ENCODE data around the gene OVOL3. TPM values are rescaled to one million over a fixed set of nuclear protein-coding genes. Genes with fewer than 3 reads are reported as not detected.
A peak's percentile ranks its signal among the peaks of the same experiment; 100 is the strongest.
"Not testable (repeated sequence)": the region's sequence is repeated elsewhere in the genome, so short reads cannot be mapped to it uniquely, and the experiment has no call there.

The OVOL3 gene
- polyA plus RNA-seq (2013, experiment 1 of 2), result not detected
- not detected for polyA plus RNA-seq (2013, experiment 2 of 2)

DNA sequence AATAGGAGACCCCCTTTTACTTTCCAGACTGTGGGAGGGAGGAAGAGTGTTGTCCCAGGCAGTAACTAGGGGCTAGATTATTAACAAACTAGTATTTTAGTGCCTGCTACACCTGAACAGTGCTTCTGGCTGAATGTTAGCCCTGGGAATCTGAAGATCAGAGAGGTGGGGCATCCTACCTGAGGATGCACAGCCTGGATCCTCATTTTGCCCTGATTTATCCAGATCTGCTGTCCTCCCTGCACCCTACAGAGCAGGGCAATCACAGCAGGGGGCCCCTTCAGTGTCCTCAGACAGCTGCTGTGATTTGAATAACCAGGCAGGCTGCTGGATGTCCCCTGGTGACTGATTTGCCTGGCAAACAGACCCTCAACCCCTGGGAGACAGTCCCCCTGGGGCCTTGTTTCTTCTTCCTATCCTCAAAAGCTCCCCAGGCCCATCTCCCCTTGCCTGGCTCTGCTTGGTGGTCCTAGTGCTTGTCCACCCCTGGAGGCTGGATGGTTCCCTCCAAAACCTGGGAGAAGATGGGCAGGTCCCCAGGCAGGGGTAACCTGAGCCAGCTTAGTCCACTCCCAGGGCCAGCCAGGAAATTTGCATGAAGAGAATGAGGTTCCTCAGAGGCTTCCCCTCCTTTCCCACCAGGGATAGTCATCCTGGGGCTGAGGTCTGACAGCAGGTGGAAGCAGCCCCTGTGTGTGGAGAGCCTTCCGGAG lies at the start of gene OVOL3:
Gene OVOL3 (plus strand): TSS at position 657 of the 713 bp plus-strand sequence. CDS start 60 bp downstream, outside the sequence.
- H3K4me1 ChIP-seq (ENCODE audit: insufficient read depth, low read length), result no peaks in the 10 kb centered on the region
- 41% methylated on average over 1 of the region's 1 CpG for WGBS
- no peak within 1 kb of the TSS for H3K4me3 ChIP-seq (ENCODE audit: low read length)
- H3K9ac ChIP-seq (ENCODE audit: low read depth, low read length), result no peak within 1 kb of the TSS
- no peaks in the 10 kb centered on the region for H3K27me3 ChIP-seq (ENCODE audit: insufficient read depth, low read length)
- no peaks in the 10 kb centered on the region for H3K9me3 ChIP-seq (ENCODE audit: insufficient read depth, low read depth, low read length)
- peak within 1 kb of the TSS; percentile 16; the same call in 1 of the 2 replicates for H3K27ac ChIP-seq (ENCODE audit: low read depth, low read length)
- peaks cover 29% of the 10 kb centered on the region for H3K36me3 ChIP-seq (ENCODE audit: insufficient read depth, low read length)

DNA sequence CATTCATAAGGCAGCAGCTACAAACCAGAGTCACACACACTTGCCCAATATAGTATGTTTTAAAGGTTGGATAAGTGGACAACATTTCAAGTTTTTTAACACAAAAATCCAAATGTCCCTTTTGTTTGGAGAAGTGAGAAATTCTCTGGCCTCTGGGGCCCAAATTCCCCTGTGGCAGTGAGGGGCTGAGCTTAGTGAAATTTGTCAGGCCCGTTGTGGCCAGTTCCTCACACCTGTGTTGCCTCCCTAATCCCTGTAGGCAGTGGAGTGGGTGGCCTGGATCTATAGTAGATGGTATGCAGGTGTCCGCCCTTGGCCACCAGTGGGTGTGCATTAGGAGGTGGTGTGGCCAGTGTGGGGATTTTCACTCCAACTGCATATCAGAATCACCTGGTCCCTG lies 49.6 kb upstream of the OVOL3 start:
- no peaks in the 10 kb centered on the region for H3K9me3 ChIP-seq (ENCODE audit: insufficient read depth, low read depth, low read length)
- H3K36me3 ChIP-seq (ENCODE audit: insufficient read depth, low read length), result peaks cover 76% of the 10 kb centered on the region
- H3K27me3 ChIP-seq (ENCODE audit: insufficient read depth, low read length), result no peaks in the 10 kb centered on the region
- WGBS, result 95% methylated on average over 2 of the region's 2 CpGs
- H3K27ac ChIP-seq (ENCODE audit: low read depth, low read length), result no peak overlapping the region
- H3K4me1 ChIP-seq (ENCODE audit: insufficient read depth, low read length), result peaks cover under 1% of the 10 kb centered on the region; the same call in 1 of the 2 replicates
- H3K9ac ChIP-seq (ENCODE audit: low read depth, low read length), result no peak overlapping the region
- H3K4me3 ChIP-seq (ENCODE audit: low read length), result no peak overlapping the region

DNA sequence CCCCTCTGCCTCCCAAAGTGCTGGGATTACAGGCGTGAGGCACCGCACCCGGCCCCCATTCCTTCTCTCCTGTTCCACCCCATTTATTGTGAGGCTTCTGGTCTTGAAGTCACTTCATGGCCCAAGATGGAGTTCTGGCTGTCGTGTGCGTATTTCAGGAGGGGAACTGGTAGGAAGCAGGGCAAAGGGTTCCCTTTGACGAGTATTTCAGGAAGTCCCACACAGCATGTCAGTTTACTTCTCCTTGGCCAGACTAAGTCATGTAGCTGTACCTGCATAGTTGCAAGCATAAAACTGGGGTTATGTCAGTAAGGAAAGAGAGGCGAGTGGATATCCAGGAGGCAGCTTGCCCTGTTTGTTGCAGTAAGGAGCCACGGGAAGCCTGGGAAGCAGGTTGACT lies 46.1 kb upstream of the OVOL3 start:
- H3K36me3 ChIP-seq (ENCODE audit: insufficient read depth, low read length), result peaks cover 75% of the 10 kb centered on the region
- no peaks in the 10 kb centered on the region for H3K9me3 ChIP-seq (ENCODE audit: insufficient read depth, low read depth, low read length)
- H3K4me1 ChIP-seq (ENCODE audit: insufficient read depth, low read length), result no peaks in the 10 kb centered on the region
- 97% methylated on average over 8 of the region's 8 CpGs for WGBS
- no peak overlapping the region for H3K27ac ChIP-seq (ENCODE audit: low read depth, low read length)
- no peak overlapping the region for H3K4me3 ChIP-seq (ENCODE audit: low read length)
- no peak overlapping the region for H3K9ac ChIP-seq (ENCODE audit: low read depth, low read length)
- H3K27me3 ChIP-seq (ENCODE audit: insufficient read depth, low read length), result no peaks in the 10 kb centered on the region

DNA sequence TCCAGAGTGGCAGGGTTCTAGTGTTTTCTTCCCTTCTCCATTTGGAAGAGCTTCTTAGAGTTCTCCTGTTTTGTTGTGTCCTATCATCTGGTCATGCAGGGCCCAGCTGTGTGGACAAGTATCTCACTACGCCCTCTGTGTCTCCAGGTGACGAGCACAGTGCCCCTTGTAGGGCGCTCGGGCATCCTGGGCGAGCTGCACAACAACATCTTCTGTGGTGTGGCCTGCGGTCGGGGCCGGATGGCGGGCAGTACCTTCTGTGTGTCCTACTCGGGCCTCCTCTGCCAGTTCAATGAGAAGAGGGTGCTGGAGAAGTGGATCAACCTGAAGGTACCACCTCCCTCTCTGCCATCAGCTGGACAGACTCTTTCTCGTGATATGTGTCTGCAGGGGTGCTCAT lies 43.3 kb upstream of the OVOL3 start:
- Histone ChIP-seq H3K27ac (ENCODE audit: low read depth, low read length) (no peak overlapping the region), H3K4me3 (ENCODE audit: low read length) (no peak overlapping the region), H3K27me3 (ENCODE audit: insufficient read depth, low read length) (no peaks in the 10 kb centered on the region), H3K9ac (ENCODE audit: low read depth, low read length) (no peak overlapping the region), H3K36me3 (ENCODE audit: insufficient read depth, low read length) (peaks cover 74% of the 10 kb centered on the region), H3K4me1 (ENCODE audit: insufficient read depth, low read length) (no peaks in the 10 kb centered on the region), H3K9me3 (ENCODE audit: insufficient read depth, low read depth, low read length) (no peaks in the 10 kb centered on the region)
- WGBS, result 91% methylated on average over 11 of the region's 11 CpGs

DNA sequence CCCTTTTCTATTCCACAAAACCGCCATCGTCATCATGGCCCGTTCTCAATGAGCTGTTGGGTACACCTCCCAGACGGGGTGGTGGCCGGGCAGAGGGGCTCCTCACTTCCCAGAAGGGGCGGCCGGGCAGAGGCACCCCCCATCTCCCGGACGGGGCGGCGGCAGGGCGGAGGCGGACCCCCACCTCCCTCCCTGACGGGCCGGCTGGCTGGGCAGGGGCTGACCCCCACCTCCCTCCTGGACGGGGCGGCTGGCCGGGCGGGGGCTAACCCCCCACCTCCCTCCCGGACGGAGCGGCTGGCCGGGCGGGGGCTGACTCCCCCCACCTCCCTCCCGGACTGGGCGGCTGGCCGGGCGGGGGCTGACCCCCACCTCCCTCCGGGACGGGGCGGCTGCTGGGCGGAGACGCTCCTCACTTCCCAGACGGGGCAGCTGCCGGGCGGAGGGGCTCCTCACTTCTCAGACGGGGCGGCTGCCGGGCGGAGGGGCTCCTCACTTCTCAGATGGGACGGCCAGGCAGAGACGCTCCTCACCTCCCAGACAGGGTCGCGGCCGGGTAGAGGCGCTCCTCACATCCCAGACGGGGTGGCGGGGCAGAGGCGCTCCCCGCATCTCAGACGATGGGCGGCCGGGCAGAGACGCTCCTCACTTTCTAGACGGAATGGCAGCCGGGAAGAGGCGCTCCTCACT lies 42.0 kb upstream of the OVOL3 start:
- not testable (repeated sequence) for H3K9me3 ChIP-seq (ENCODE audit: insufficient read depth, low read depth, low read length); H3K27ac ChIP-seq (ENCODE audit: low read depth, low read length)

DNA sequence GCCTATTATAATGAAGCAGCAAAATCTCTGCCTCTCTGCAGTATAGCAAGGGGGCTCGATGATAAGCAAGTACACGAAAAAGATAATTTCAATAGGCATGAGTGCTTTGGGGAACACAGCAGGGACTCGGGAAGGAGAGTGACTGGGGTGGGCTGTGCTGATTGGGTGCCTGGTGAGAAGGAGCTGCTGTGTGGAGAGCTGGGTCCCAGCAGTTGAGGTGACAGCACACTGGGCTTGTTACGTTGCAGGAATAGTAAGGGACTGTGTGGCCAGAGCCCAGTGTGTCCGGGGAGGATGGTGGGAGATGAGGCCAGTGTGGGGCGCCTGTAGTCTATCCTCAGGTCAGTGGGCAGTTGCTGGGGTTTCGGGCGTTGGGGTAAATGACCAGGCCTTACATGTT lies 38.9 kb upstream of the OVOL3 start:
- Histone ChIP-seq H3K9ac (ENCODE audit: low read depth, low read length) (no peak overlapping the region), H3K4me3 (ENCODE audit: low read length) (no peak overlapping the region), H3K27me3 (ENCODE audit: insufficient read depth, low read length) (no peaks in the 10 kb centered on the region), H3K4me1 (ENCODE audit: insufficient read depth, low read length) (no peaks in the 10 kb centered on the region), H3K27ac (ENCODE audit: low read depth, low read length) (no peak overlapping the region), H3K9me3 (ENCODE audit: insufficient read depth, low read depth, low read length) (no peaks in the 10 kb centered on the region), H3K36me3 (ENCODE audit: insufficient read depth, low read length) (peaks cover 83% of the 10 kb centered on the region)
- WGBS, result 87% methylated on average over 8 of the region's 8 CpGs

More for the DNA sequence above, 42.0 kb upstream of the OVOL3 start:
- not testable (repeated sequence) for H3K27me3 ChIP-seq (ENCODE audit: insufficient read depth, low read length); H3K9ac ChIP-seq (ENCODE audit: low read depth, low read length); H3K4me1 ChIP-seq (ENCODE audit: insufficient read depth, low read length); H3K4me3 ChIP-seq (ENCODE audit: low read length)
- 97% methylated on average over 55 of the region's 57 CpGs for WGBS
- H3K36me3 ChIP-seq (ENCODE audit: insufficient read depth, low read length), result peaks cover 79% of the 10 kb centered on the region

DNA sequence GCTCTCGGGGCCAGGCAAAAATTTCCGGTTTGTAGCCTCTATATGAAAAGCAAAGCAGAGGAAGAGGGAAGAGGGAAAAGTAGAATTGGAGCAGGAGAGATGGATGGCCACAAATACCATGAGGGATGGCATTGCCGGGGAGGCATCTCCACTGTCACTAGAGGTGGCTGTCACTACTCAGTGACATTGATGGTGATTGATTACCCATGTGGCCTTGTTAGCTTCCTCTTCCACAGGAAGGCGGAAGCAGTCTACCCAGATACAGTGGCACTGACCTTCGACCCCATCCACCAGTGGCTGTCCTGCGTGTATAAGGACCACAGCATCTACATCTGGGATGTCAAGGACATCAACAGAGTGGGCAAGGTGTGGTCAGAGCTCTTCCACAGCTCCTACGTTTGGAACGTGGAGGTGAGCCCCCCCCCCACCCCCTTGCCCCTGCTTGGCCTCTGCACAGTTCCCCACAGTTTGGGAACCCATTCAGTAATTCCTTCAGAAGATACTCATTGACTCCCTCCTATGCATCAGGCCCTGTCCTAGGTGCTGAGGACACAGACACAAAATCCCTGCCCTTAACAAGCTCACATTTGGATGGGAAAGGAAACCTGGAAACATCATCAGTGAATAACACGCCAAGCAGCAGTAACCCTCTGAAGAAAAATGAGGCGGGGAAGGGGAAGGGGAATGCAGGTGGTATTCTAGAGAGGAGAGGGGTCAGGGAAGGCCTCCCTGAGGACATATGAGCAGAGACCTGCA lies 37.6 kb upstream of the OVOL3 start:
- H3K36me3 ChIP-seq (ENCODE audit: insufficient read depth, low read length), result peaks cover 83% of the 10 kb centered on the region
- 88% methylated on average over 10 of the region's 10 CpGs for WGBS

DNA sequence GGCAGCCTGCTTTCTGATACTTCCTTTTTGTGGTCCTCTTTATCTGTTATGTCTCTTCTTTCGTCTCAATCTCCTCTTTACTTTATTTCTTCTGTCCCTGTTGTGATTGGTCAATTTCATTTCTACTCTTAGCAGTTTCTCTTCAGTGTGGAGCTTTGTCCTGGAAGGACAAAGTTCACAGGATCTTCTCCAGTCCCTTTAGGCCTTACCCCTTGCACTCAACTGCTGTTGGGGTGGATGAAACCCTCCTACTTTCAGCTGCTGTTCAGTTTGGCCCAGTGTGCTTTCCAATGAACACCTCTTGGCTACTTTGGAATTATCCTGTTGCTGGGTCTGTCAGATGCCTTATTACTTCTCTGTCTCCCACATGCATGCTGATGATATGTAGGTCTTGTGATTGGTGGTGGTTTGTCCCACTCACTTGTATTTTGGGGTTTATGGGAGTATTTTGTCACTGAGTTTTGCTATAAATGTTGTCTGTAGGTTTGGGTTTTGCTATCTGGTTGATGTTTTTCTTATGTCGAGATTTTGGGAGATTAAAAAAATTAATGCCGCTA lies 31.5 kb upstream of the OVOL3 start:
- 100% methylated on average over 2 of the region's 3 CpGs for WGBS
- H3K4me1 ChIP-seq (ENCODE audit: insufficient read depth, low read length), result no peaks in the 10 kb centered on the region
- no peak overlapping the region for H3K4me3 ChIP-seq (ENCODE audit: low read length)
- H3K9ac ChIP-seq (ENCODE audit: low read depth, low read length), result no peak overlapping the region
- H3K27me3 ChIP-seq (ENCODE audit: insufficient read depth, low read length), result no peaks in the 10 kb centered on the region
- H3K36me3 ChIP-seq (ENCODE audit: insufficient read depth, low read length), result peaks cover 87% of the 10 kb centered on the region
- H3K9me3 ChIP-seq (ENCODE audit: insufficient read depth, low read depth, low read length), result no peaks in the 10 kb centered on the region
- H3K27ac ChIP-seq (ENCODE audit: low read depth, low read length), result no peak overlapping the region

More for the DNA sequence above, 37.6 kb upstream of the OVOL3 start:
- H3K9ac ChIP-seq (ENCODE audit: low read depth, low read length), result no peak overlapping the region
- no peak overlapping the region for H3K27ac ChIP-seq (ENCODE audit: low read depth, low read length)
- no peak overlapping the region for H3K4me3 ChIP-seq (ENCODE audit: low read length)
- H3K9me3 ChIP-seq (ENCODE audit: insufficient read depth, low read depth, low read length), result no peaks in the 10 kb centered on the region
- H3K4me1 ChIP-seq (ENCODE audit: insufficient read depth, low read length), result no peaks in the 10 kb centered on the region
- no peaks in the 10 kb centered on the region for H3K27me3 ChIP-seq (ENCODE audit: insufficient read depth, low read length)

DNA sequence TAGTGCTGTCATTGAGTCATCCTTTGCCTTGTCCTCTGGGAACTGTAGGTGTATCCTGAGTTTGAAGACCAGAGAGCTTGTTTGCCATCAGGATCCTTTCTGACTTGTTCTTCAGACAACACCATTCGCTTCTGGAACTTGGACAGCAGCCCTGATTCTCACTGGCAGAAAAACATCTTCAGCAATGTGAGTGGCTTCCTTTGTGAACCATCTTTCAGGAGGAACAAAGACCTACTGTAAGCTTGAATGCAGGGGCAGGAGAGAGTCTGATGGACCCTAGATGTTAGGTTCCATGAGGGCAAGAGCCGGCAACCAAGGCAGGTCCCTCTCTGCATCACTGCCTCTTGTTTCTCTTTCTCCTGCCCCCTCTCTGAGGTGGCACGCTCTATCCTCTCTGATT lies 29.6 kb upstream of the OVOL3 start:
- no peak overlapping the region for H3K4me3 ChIP-seq (ENCODE audit: low read length)
- no peak overlapping the region for H3K27ac ChIP-seq (ENCODE audit: low read depth, low read length)
- peaks cover 87% of the 10 kb centered on the region for H3K36me3 ChIP-seq (ENCODE audit: insufficient read depth, low read length)
- H3K4me1 ChIP-seq (ENCODE audit: insufficient read depth, low read length), result no peaks in the 10 kb centered on the region
- H3K9ac ChIP-seq (ENCODE audit: low read depth, low read length), result no peak overlapping the region
- 93% methylated on average over 3 of the region's 3 CpGs for WGBS
- no peaks in the 10 kb centered on the region for H3K27me3 ChIP-seq (ENCODE audit: insufficient read depth, low read length)
- no peaks in the 10 kb centered on the region for H3K9me3 ChIP-seq (ENCODE audit: insufficient read depth, low read depth, low read length)

DNA sequence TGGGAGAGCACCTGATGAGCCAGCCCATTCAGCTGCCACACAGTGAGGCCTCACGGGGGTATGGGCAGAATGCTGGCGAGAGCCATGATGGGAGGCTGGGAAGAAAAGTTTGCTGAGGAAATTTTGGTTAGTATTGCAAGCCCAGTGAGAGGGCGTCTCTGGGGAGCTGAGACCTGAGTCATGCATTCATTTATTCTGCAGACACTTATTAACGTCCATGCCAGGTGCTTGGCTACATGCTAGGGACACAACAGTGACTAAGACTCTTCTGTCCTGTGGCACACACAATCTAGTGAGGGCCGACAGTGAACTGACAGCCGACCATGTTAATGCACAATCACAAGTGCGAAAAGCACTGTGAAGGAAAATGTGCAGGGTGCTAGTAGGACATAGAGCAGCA lies 29.0 kb upstream of the OVOL3 start:
- Histone ChIP-seq H3K36me3 (ENCODE audit: insufficient read depth, low read length) (peaks cover 87% of the 10 kb centered on the region), H3K4me3 (ENCODE audit: low read length) (no peak overlapping the region), H3K27ac (ENCODE audit: low read depth, low read length) (no peak overlapping the region), H3K4me1 (ENCODE audit: insufficient read depth, low read length) (no peaks in the 10 kb centered on the region), H3K27me3 (ENCODE audit: insufficient read depth, low read length) (no peaks in the 10 kb centered on the region), H3K9me3 (ENCODE audit: insufficient read depth, low read depth, low read length) (no peaks in the 10 kb centered on the region), H3K9ac (ENCODE audit: low read depth, low read length) (no peak overlapping the region)
- WGBS, result 93% methylated on average over 7 of the region's 7 CpGs

DNA sequence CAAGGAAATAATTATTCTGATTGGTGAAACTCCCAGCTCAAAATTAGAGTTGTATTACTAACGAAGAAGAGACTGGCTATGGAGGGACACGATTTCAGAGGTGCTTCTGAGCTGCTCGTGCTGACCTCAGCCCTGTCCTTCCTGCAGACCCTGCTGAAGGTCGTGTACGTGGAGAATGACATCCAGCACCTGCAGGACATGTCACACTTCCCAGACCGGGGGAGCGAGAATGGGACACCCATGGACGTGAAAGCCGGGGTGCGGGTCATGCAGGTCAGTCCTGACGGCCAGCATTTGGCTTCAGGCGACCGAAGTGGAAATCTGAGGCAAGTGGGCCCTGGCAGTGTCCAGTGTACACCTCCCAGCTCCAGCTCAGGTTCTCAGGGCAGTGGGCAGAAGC lies 28.0 kb upstream of the OVOL3 start:
- Histone ChIP-seq H3K9ac (ENCODE audit: low read depth, low read length) (no peak overlapping the region), H3K9me3 (ENCODE audit: insufficient read depth, low read depth, low read length) (no peaks in the 10 kb centered on the region), H3K36me3 (ENCODE audit: insufficient read depth, low read length) (peaks cover 85% of the 10 kb centered on the region), H3K4me3 (ENCODE audit: low read length) (no peak overlapping the region), H3K4me1 (ENCODE audit: insufficient read depth, low read length) (no peaks in the 10 kb centered on the region), H3K27ac (ENCODE audit: low read depth, low read length) (no peak overlapping the region), H3K27me3 (ENCODE audit: insufficient read depth, low read length) (no peaks in the 10 kb centered on the region)
- WGBS, result 95% methylated on average over 13 of the region's 13 CpGs
